Kidney epithelial cell (primary cell): Measurements from ENCODE around the gene PKIG. TPM values are rescaled to one million over a fixed set of nuclear protein-coding genes. Genes with fewer than 3 reads are reported as not detected.

ENCODE experiments used
- DNase-seq: peaks from one replicate; pipeline ENCODE4 v3.0.0-alpha.2; 2010; ENCODE audit warnings: low read depth
- H3K27me3 ChIP-seq: 2 replicates; pipeline ENCODE4 v1.6.0; 2011; ENCODE audit warnings: low read length; ENCODE audit not compliant: control insufficient read depth, insufficient read depth
- H3K36me3 ChIP-seq: 2 replicates; pipeline ENCODE4 v1.5.1; 2011; ENCODE audit warnings: low read length; ENCODE audit not compliant: control insufficient read depth, insufficient read depth
- H3K4me3 ChIP-seq: 2 replicates; pipeline ENCODE4 v1.5.1; 2011; ENCODE audit warnings: low read depth, mild to moderate bottlenecking, control low read depth, low read length
- CTCF ChIP-seq: IDR thresholded peaks from 2 replicates; pipeline ENCODE4 v1.5.1; 2011; ENCODE audit warnings: mild to moderate bottlenecking, moderate library complexity, low read length, control low read depth, inconsistent platforms; ENCODE audit not compliant: insufficient read depth, poor library complexity, severe bottlenecking
- total RNA-seq: library from RNA; depleted of rRNA; stranded (reverse); fragments of >200 nt; gene quantifications from 2 replicates; pipeline ENCODE4 v1.2.3, GENCODE V29; 2015

The PKIG gene
- total RNA-seq, 1 donor from 2014 or later: 74.1 TPM

GRCh38 chr20:44580581-44581268 lies 1.7 kb upstream of the PKIG start:
- Histone ChIP-seq H3K4me3 (no peak overlapping the region), H3K27me3 (no peaks in the 10 kb centered on the region), H3K36me3 (no peaks in the 10 kb centered on the region)
- no peak for DNase-seq
- no peak for TF ChIP-seq CTCF

DNA sequence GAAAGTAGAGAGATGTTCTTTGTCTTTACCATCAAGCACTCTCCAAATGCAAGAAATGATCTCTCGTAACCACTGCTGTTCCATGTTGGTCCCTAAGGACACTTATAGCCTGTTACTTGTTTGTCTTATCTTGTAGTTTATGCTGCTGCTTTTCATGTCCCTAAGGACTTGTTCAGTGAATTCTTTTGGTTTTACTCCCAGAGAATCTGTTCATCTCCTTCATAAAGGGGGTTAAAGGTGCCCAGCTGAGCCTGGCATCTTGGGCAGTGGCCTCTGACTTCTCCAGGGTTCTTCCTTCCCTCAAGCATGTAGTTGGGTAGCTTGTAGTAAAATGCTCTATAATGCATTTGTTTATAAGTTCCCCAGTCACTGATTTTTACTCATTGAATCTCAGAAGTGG lies 864 bp upstream of the PKIG start:
- Histone ChIP-seq H3K4me3 (no peak overlapping the region), H3K27me3 (no peaks in the 10 kb centered on the region), H3K36me3 (no peaks in the 10 kb centered on the region)
- TF ChIP-seq CTCF: no peak
- no peak for DNase-seq

GRCh38 chr20:44583157-44583556 lies 778 bp downstream of the PKIG start:
- Histone ChIP-seq H3K36me3 (no peaks in the 10 kb centered on the region), H3K27me3 (no peaks in the 10 kb centered on the region), H3K4me3 (no peak overlapping the region)
- DNase-seq: no peak
- TF ChIP-seq CTCF: no peak

GRCh38 chr20:44584162-44584561 lies 1.8 kb downstream of the PKIG start:
- no peak for TF ChIP-seq CTCF
- no peak overlapping the region for H3K4me3 ChIP-seq
- DNase-seq: no peak
- H3K27me3 ChIP-seq: no peaks in the 10 kb centered on the region
- no peaks in the 10 kb centered on the region for H3K36me3 ChIP-seq

DNA sequence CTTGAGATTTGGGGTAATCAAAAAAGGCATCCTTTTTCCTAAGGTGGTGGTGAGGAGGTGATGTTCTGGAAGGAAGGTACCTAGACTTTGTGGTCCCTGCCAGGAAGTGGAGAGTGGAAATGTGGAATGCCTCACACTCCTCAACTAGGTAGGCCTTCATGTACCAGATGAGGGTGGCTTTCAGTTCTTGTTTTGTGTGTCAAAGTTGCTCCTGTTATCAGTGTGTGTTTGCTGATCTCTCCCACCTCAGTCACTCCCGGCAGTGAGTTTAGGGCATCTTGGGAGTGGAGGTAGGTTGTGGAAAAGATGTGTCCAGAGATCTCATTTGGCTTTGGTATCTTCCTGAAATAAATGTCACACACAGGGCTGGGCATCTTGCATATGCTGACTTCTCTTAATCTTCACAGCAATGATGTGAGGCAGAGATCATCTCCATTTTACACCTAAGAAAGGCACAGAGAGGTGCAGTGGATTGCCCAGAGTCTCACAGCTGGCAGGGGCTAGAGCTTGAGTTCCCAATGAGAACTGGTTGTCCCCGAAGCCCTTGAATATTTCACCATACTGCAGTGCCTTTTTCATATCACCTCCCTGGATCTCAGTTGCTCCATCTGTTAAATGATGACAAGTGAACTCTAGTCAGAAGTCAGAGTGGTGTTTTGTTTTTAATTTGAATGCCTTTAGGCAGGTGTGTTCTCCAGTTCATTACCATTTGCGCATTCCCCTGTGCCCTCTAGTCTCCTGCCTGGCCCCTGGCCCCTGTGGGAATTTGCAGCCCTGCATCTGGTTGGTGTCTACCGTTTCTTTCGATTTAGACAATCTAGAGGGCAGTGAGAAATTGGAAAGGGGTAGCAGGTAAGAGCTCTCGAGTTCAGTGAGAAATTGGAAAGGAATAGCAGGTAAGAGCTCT lies 2.9 kb downstream of the PKIG start:
- Histone ChIP-seq H3K4me3 (no peak overlapping the region), H3K36me3 (no peaks in the 10 kb centered on the region), H3K27me3 (no peaks in the 10 kb centered on the region)
- TF ChIP-seq CTCF: no peak
- DNase-seq: no peak
